HG02840 (cell line): ENCODE results near the gene SOS1.

Experiments
- ATAC-seq: cut with Tn5 transposase; IDR thresholded peaks from one replicate; pipeline ENCODE4 v1.9.1; 2021; ENCODE audit warnings: mild to moderate bottlenecking, moderate library complexity, moderate number of reproducible peaks; ENCODE audit not compliant: unreplicated experiment, low FRiP score

Gene SOS1

DNA sequence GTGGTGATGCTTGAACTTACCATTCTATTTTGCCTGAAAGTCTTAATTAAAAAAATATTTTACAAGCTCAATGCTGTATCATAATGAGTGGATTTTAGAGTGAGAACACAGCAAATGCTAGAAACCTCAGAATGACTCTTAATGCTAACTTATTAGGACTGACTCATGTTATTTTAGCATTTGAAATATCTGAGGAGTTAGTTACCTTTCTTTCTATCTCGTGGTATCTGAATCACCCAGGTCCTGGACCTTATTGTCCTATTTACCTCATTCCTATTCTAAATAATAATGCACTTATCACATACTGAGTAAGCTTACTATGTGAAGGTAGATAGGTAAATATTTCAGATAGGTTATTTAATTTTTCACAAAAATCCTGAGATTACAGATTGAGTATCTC lies 70.7 kb downstream of the SOS1 start:
- ATAC-seq = no peak

DNA sequence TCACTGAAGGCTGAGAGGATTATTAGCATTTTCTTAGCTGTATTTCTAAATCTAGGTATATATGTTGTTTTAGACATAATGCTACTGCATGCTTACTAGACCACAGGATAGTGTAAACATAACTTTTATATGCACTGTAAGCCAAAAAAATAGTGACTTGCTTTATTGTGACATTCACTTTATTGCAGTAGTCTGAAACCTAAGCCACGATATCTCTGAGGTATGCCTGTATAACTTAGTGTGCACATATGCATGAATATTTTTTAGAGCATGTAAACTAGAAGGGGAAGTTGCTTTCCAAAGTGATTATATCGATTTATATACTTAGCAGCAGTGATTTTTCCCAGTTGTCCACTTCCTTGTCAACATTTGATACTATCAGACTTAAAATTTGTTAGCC lies 81.8 kb downstream of the SOS1 start:
- ATAC-seq = no peak

- ATAC-seq = no peak
These were observed 86.9 kb downstream of the SOS1 start for GRCh38 chr2:39033980-39034379.

GRCh38 chr2:39027421-39027820 lies 93.4 kb downstream of the SOS1 start:
- no peak for ATAC-seq

DNA sequence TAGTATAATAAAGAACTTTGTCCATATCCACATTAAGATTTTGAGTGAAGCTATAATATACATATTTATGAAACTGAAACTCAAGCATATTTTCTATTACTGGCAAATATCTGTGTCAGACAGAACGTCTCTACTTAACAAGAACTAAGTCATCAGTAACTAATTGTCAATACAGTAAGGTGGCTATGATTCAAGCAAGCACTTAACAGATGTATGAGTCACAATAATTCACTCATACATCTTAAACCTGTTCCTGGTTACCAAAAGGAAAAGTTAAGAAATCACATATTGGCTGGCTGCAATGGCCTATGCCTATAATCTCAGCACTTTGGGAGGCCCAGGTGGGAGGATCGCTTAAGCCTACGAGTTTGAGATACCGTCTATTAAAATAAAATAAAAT lies 96.0 kb downstream of the SOS1 start:
- no peak for ATAC-seq

- no peak for ATAC-seq
These were observed 97.2 kb downstream of the SOS1 start for GRCh38 chr2:39023649-39024048.

GRCh38 chr2:39022642-39023235 lies 98.1 kb downstream of the SOS1 start:
- ATAC-seq = no peak

- no peak for ATAC-seq
These were observed 100.5 kb downstream of the SOS1 start for GRCh38 chr2:39020383-39020782.

GRCh38 chr2:39018638-39019037 lies 102.2 kb downstream of the SOS1 start:
- ATAC-seq = no peak

- no peak for ATAC-seq
These were observed 103.5 kb downstream of the SOS1 start for GRCh38 chr2:39017334-39017733.

- ATAC-seq = no peak
These were observed 105.4 kb downstream of the SOS1 start for GRCh38 chr2:39015424-39015823.

- ATAC-seq = no peak
These were observed 107.0 kb downstream of the SOS1 start for GRCh38 chr2:39013871-39014270.

DNA sequence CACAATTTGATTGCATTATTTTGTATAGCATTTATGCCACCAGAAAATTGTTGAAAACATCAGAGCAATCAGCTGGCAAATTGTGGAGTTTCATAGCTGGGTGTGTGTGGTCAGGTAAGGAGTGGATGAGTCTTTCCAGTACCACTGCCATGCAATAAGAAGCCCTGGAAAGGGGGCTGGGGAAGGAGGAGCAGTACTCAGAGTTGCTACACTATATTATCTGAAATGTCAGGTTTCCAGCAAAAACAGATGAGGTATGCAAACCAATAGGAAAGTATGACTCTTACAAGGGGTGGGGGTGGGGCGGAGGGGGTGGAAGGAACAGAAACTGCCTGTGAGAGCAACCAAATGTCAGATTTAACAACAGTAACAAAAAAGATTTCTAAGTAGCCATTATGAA lies 112.2 kb downstream of the SOS1 start:
- ATAC-seq = no peak

DNA sequence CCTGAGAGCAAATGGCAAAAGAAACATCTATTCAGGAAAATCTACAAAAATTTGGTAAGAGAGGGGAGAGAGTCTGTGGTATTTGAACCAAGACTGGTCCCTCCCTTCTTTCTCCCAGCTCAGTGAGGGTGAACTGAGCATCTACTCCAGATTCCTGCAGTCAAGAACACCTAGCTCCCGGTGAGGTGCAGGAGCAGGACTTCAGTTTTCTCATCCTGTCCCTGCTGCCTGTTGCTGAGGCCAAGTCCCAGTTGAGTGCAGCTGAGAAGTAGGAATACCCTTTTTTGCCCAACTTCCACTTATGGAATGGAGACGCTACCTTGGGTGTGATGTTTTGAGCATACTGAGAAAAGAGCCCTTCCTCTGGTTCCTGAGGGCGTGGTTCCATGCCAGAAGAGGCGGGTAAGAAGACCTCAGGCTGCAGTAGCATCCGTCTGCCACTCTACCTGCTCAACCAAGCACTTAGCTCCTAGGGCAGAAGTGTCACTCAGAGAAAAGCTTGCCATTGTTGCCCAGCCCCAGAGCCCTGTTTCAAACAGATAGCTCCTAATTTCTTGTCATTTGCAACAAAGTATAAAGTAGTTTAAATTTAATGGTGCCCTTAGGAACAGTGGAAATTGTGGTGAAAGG lies 112.9 kb downstream of the SOS1 start:
- no peak for ATAC-seq

GRCh38 chr2:39000552-39000951 lies 120.3 kb downstream of the SOS1 start:
- ATAC-seq = no peak

GRCh38 chr2:38997781-38998180 lies 123.1 kb downstream of the SOS1 start:
- ATAC-seq = no peak

GRCh38 chr2:38991899-38992298 lies 129.0 kb downstream of the SOS1 start:
- ATAC-seq = no peak

GRCh38 chr2:38988716-38989115 lies 132.1 kb downstream of the SOS1 start:
- ATAC-seq = no peak

DNA sequence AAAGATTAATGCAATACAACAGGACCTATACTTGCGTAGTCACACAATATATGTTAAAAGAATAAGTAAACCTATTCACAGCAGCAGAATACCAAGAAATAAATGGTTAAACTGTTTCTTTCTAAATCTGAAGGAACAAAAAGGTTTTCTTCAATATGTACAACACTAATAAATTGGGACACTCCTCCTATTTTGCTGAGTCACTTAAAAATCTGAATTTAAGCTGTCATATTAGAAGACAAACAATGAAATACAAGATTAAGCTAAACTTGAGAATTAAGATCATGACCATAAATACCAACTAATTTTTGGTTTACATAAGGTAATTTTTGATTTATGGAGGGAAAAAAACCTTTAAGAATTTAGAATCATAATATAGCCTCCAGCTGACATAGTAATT lies 138.4 kb downstream of the SOS1 start:
- ATAC-seq = no peak

DNA sequence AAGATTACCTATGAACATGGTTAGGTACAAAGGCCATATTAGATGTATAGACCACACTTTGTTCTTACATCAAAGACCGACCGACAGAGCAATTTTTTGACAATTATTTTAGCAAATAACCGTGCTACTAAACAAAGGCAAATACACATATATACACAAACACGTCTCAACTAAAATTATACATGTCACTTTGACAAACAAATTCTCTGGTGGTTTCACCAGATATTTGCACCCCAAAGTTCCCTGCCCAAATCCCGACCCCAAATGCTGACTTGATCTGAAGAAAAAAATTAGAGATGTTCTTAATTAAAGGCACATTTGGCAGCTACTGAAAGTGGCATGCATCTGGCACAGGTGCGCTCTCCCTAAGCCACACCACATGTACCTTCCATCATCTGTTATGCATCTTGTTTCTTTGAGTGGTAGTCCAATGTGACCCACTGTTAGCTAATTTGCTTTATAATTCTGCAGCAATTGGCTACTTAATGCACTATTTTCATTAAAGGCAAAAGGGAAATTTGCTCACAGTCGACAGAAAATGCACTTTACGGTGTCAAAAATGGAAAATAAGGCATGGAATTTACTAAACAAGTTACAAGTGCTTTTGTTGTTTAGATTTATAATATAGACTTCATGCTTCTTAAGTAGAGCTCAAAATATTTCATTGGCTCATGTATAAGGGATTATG lies 139.0 kb downstream of the SOS1 start:
- ATAC-seq = no peak

DNA sequence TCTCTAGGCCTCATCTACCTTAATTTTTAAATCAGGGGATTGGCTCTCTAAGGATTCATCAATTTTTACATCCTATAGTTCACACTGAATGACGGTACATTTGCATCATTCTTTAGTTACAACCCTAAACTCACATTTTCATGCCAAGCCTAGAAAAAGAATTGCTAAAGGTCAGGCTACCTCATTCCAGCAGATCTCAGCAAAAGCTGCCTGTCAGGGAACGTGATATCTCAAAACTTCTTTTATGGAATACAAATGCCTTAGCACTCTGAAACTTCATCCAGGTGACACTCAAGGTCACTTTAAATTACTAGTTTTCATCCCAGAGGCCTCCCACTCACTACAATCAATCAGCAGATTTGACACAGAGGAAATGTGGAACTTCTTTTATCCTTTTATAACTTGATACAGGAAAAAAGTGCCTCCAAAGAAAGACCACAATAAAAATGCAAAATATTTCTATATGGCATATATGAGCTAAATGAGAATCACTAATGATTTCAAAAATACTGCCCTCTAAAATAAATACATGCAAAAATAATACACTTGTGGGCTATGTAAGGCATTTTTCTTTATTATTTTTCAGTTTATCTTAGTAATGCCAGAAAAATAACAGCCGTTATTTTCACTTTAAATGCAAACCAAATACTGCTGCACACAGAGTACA lies 139.7 kb downstream of the SOS1 start:
- no peak for ATAC-seq

- ATAC-seq = no peak
These were observed 141.9 kb downstream of the SOS1 start for GRCh38 chr2:38978908-38979307.
